K562 (cell line): Measurements from ENCODE around the gene WDR47. TPM values are rescaled to one million over a fixed set of nuclear protein-coding genes. Genes with fewer than 3 reads are reported as not detected.

Source experiments
- ATAC-seq: fragments of 200-7000 bp; cut with Tn5 transposase; 3 replicates; pipeline ENCODE4 v1.9.1; 2020; ENCODE audit warnings: moderate library complexity
- BruUV-seq: library from RNA; stranded (reverse); fragments of 400-500 nt; replicated peaks from 2 replicates; lab custom pipeline; 2021; lab: Mats Ljungman, UMichigan
- CTCF ChIA-PET: fragments of 300-600 bp; formaldehyde crosslinking; extraction: SDS; loops from one replicate; lab custom pipeline; 2021; ENCODE audit warnings: low intra/inter-chr PET ratio; lab: Yijun Ruan, JAX
- POLR2A ChIA-PET: fragments of 300-600, 350-650 bp; sonication (Branson Sonifier 250); formaldehyde crosslinking; extraction: SDS; loops from one replicate; lab custom pipeline; 2021; ENCODE audit warnings: antibody characterized with exemption, inconsistent platforms; lab: Yijun Ruan, JAX
- DNase-seq, 4 experiments: peaks; one replicate each; pipeline versions ENCODE4 v3.0.0 to v3.0.0-alpha.2; 2011 to 2018; ENCODE audit warnings: low spot score in 3 of 4, mixed read lengths in 3 of 4; ENCODE audit errors: extremely low read depth in 1 of 4
- FAIRE-seq: peaks from 2 replicates; lab custom pipeline; 2011; peaks lifted over from hg19 to GRCh38; lab: Jason Lieb, UNC
- H2AFZ ChIP-seq: 2 replicates; pipeline ENCODE4 v1.6.0; 2011; ENCODE audit warnings: low read depth, low read length, control low read depth, inconsistent platforms
- H3K27ac ChIP-seq: fragments of 200-600 bp; 3 replicates; pipeline ENCODE4 v1.8.0; 2011; ENCODE audit warnings: low read depth, mild to moderate bottlenecking, control low read depth, inconsistent platforms, low read length, moderate library complexity, mixed read lengths; ENCODE audit errors: extremely low read depth
- H3K27me3 ChIP-seq, 2 experiments: fragments of 300-600 bp in 1 of 2; 2 replicates in 1 of 2; 3 replicates in 1 of 2; pipeline versions ENCODE4 v1.6.0 to v1.8.0; 2011; ENCODE audit warnings: inconsistent platforms in 2 of 2, low read length in 2 of 2, mild to moderate bottlenecking in 1 of 2, mixed read lengths in 1 of 2, moderate library complexity in 1 of 2; ENCODE audit not compliant: control insufficient read depth in 2 of 2, insufficient read depth in 2 of 2
- H3K36me3 ChIP-seq: fragments of 300-600 bp; 3 replicates; pipeline ENCODE4 v1.8.0; 2011; ENCODE audit warnings: mild to moderate bottlenecking, low read length, inconsistent platforms; ENCODE audit not compliant: control insufficient read depth, insufficient read depth
- H3K4me1 ChIP-seq, 2 experiments: fragments of 200-600 bp in 1 of 2; replicated peaks in 1 of 2; 2 replicates in 1 of 2; 3 replicates in 1 of 2; pipeline versions ENCODE4 v1.5.1 to v1.8.0; 2011; ENCODE audit warnings: inconsistent platforms in 2 of 2, low read length in 2 of 2, mild to moderate bottlenecking in 1 of 2, mixed read lengths in 1 of 2, moderate library complexity in 1 of 2; ENCODE audit not compliant: control insufficient read depth in 2 of 2, insufficient read depth in 2 of 2
- H3K4me2 ChIP-seq: 2 replicates; pipeline ENCODE4 v1.6.1; 2011; ENCODE audit warnings: low read length, control low read depth, inconsistent platforms, mixed read lengths; ENCODE audit not compliant: insufficient read depth
- H3K4me3 ChIP-seq: fragments of 200-600 bp; sonication (generic), shearing (Covaris generic); 2 replicates; pipeline ENCODE4 v1.5.1; 2016; ENCODE audit warnings: control low read depth, inconsistent platforms
- H3K79me2 ChIP-seq: fragments of 200-600 bp; 3 replicates; pipeline ENCODE4 v1.8.0; 2011; ENCODE audit warnings: low read length, inconsistent platforms; ENCODE audit not compliant: control insufficient read depth, insufficient read depth
- H3K9ac ChIP-seq, 2 experiments: 2 replicates each; pipeline versions ENCODE4 v1.6.0 to v1.6.1; 2011; ENCODE audit warnings: low read depth in 2 of 2, low read length in 2 of 2, control low read depth in 1 of 2, inconsistent platforms in 1 of 2, mild to moderate bottlenecking in 1 of 2, mixed read lengths in 1 of 2; ENCODE audit not compliant: insufficient read depth in 1 of 2
- H3K9me1 ChIP-seq: one replicate; pipeline ENCODE4 v1.6.0; 2011; ENCODE audit warnings: inconsistent platforms, mild to moderate bottlenecking, low read length, moderate library complexity; ENCODE audit not compliant: control insufficient read depth, insufficient read depth
- H3K9me3 ChIP-seq: replicated peaks from 2 replicates; pipeline ENCODE4 v1.5.1; 2011; ENCODE audit warnings: low read depth, low read length, inconsistent platforms; ENCODE audit not compliant: control insufficient read depth, insufficient read depth
- H4K20me1 ChIP-seq: replicated peaks from 2 replicates; pipeline ENCODE4 v1.6.1; 2011; ENCODE audit warnings: low read length, inconsistent platforms, mixed read lengths; ENCODE audit not compliant: control insufficient read depth, insufficient read depth
- CHD2 ChIP-seq: IDR thresholded peaks from 2 replicates; pipeline ENCODE4 v1.6.1; 2011; ENCODE audit warnings: low read depth, low read length
- CSDE1 ChIP-seq, 2 experiments: fragments of 450-650 bp; IDR thresholded peaks; 2 replicates each; pipeline ENCODE4 v1.6.1; 2016; ENCODE audit warnings: mild to moderate bottlenecking in 1 of 2
- NR2C2 ChIP-seq, 2 experiments: fragments of 200-800 bp in 1 of 2; sonication (Bioruptor generic) in 1 of 2; sonication (generic) in 1 of 2; formaldehyde crosslinking in 1 of 2; IDR thresholded peaks; 2 replicates each; pipeline versions ENCODE4 v1.6.1 to v1.8.0; 2016 to 2022; ENCODE audit warnings: mild to moderate bottlenecking in 1 of 2, missing compliant biosample characterization in 1 of 2, missing genetic modification characterization in 1 of 2, missing genetic modification reagents in 1 of 2
- NR3C1 ChIP-seq: sonication (generic); formaldehyde crosslinking; IDR thresholded peaks from 2 replicates; pipeline ENCODE4 v1.8.1; 2022; ENCODE audit warnings: missing genetic modification reagents
- PRPF4 ChIP-seq: fragments of 200-400 bp; formaldehyde crosslinking; IDR thresholded peaks from one replicate; pipeline ENCODE4 v1.6.1; 2017; ENCODE audit warnings: low read length, low read depth, mild to moderate bottlenecking; ENCODE audit not compliant: insufficient read depth, poor library complexity, severe bottlenecking
- PTRF ChIP-seq: fragments of 450-650 bp; IDR thresholded peaks from 2 replicates; pipeline ENCODE4 v1.6.1; 2016; ENCODE audit warnings: mild to moderate bottlenecking, missing genetic modification characterization, missing compliant biosample characterization
- TEAD4 ChIP-seq, 2 experiments: sonication (generic) in 1 of 2; formaldehyde crosslinking in 1 of 2; IDR thresholded peaks; 2 replicates each; pipeline versions ENCODE4 v1.6.1 to v1.8.0; 2012 to 2022; ENCODE audit warnings: borderline replicate concordance in 1 of 2, inconsistent platforms in 1 of 2, low read length in 1 of 2, mild to moderate bottlenecking in 1 of 2, missing genetic modification reagents in 1 of 2
- USF1 ChIP-seq: sonication (generic); formaldehyde crosslinking; IDR thresholded peaks from 2 replicates; pipeline ENCODE4 v1.9.0; 2022; ENCODE audit warnings: mild to moderate bottlenecking, missing genetic modification reagents
- ZKSCAN1 ChIP-seq: fragments of 150-350 bp; IDR thresholded peaks from 2 replicates; pipeline ENCODE4 v1.6.1; 2016; ENCODE audit warnings: low read depth, low read length
- ZNF121 ChIP-seq: sonication (generic); formaldehyde crosslinking; conservative IDR thresholded peaks from 2 replicates; pipeline ENCODE4 v1.8.0; 2022; ENCODE audit warnings: missing genetic modification reagents
- WGBS: fragments of 100-300 bp; shearing (Covaris generic); methylation state at CpG from one replicate; pipeline ENCODE4 v1.1.6; 2016; ENCODE audit warnings: low coverage, mixed read lengths; ENCODE audit not compliant: insufficient coverage; ENCODE audit errors: missing lambda C conversion rate; 5-methylcytosine and 5-hydroxymethylcytosine counted together
- in situ Hi-C: fragments of 300-500 bp; cut with MboI; formaldehyde crosslinking; loops from 4 replicates; pipeline ENCODE4 v1.15.0; 2018; ENCODE audit warnings: inconsistent platforms, mixed read lengths
- intact Hi-C: fragments of 100-400 bp; cut with micrococcal nuclease; formaldehyde crosslinking; loops from 2 replicates; pipeline ENCODE4 v1.14.2; 2022
- polyA plus RNA-seq, 8 experiments: library from polyadenylated mRNA; depleted of rRNA in 4 of 8; stranded (reverse) in 5 of 8; unstranded in 3 of 8; fragments of >200 nt; fragmentation: Nextera tagmentation in 2 of 8; fragmentation: Illumina TruSeq in 1 of 8; extraction: Ambion mirVana in 2 of 8; extraction: Trizol in 1 of 8; gene quantifications; 2 replicates each; pipeline versions ENCODE4 v1.2.1 to v1.2.3, GENCODE V29; 2011 to 2014; ENCODE audit warnings: inconsistent platforms in 1 of 8, missing spikeins in 1 of 8
- total RNA-seq, 7 experiments: library from RNA; depleted of rRNA in 6 of 7; stranded (reverse); fragments of >200 nt in 6 of 7; fragmentation: Illumina TruSeq in 2 of 7; extraction: Trizol in 2 of 7; gene quantifications; 2 replicates each; pipeline versions ENCODE4 v1.2.1 to v1.2.3, GENCODE V29; 2011 to 2021; ENCODE audit warnings: low replicate concordance in 1 of 7
- TF ChIP-seq, protein P1 (sequence below): fragments of 450-650 bp; formaldehyde crosslinking; IDR thresholded peaks from 2 replicates; pipeline ENCODE4 v1.4.0; 2020; ENCODE audit warnings: mild to moderate bottlenecking, moderate library complexity

Gene WDR47
- total and polyA plus RNA-seq, 9 of the 15 experiments (the other 6 are each of a cell fraction or from before 2014, with no cell fraction given) = 1.3 to 10.1 (median 4.9) TPM

DNA sequence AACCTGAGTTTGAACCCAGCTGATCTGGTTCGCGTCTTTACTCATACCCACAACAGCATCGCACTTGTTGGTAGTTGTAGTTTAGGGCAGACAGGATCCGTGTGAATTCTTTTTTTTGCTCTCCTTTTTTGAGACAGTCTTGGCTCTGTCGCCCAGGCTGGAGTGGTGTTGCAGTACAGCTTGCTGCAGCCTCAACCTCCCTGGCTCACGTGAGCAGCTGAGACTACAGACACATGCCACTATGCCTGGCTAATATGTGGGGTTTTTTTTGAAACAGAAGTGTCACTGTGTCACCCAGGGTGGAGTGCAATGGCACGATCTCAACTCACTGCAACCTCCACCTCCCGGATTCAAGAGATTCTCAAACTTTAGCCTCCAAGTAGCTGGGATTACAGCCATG is 26.0 kb upstream of the WDR47 start:
- H3K9ac ChIP-seq = no peak overlapping the region; a peak in 1 of 4 replicates
- no peak for DNase-seq
- peaks cover 3% of the 10 kb centered on the region; the same call in 1 of the 3 replicates for H3K79me2 ChIP-seq
- 87% methylated on average over 8 of the region's 8 CpGs for WGBS
- H3K4me2 ChIP-seq = no peak overlapping the region
- H3K9me1 ChIP-seq = no peaks in the 10 kb centered on the region
- in situ Hi-C loops = no loop called here
- BruUV-seq = no TSS peak
- intact Hi-C loops = no loop called here
- ChIA-PET POLR2A (interaction anchor here (1.3 kb wide), 1 partner anchor 8 kb away, joined by 6 read pairs; the partner anchor contains the start of gene TAF13), CTCF (no interaction called here)
- no peak overlapping the region for H2AFZ ChIP-seq
- no peaks in the 10 kb centered on the region for H3K9me3 ChIP-seq
- TF ChIP-seq NR3C1 (CRISPR knock-in tag) (no peak), TEAD4 (IDR thresholded peaks at IDR 0.05; ENCODE audit: low read length) (no peak), TEAD4 (CRISPR knock-in tag; IDR thresholded peaks at IDR 0.05; ENCODE audit: borderline replicate concordance) (no peak), CSDE1 (IDR thresholded peaks at IDR 0.05) (no peak), USF1 (CRISPR knock-in tag) (no peak)
- no peak for ATAC-seq
- no peaks in the 10 kb centered on the region for H3K27me3 ChIP-seq
- H3K4me1 ChIP-seq = no peaks in the 10 kb centered on the region
- no peak overlapping the region for H3K27ac ChIP-seq
- no peaks in the 10 kb centered on the region for H4K20me1 ChIP-seq
- H3K36me3 ChIP-seq = peaks cover 63% of the 10 kb centered on the region
- FAIRE-seq = no peak
- no peak overlapping the region for H3K4me3 ChIP-seq

GRCh38 chr1:109065137-109065536 is 23.2 kb upstream of the WDR47 start:
- TF ChIP-seq ZNF121 (CRISPR knock-in tag) = peak; percentile 74
- TF ChIP-seq, protein P1, sequence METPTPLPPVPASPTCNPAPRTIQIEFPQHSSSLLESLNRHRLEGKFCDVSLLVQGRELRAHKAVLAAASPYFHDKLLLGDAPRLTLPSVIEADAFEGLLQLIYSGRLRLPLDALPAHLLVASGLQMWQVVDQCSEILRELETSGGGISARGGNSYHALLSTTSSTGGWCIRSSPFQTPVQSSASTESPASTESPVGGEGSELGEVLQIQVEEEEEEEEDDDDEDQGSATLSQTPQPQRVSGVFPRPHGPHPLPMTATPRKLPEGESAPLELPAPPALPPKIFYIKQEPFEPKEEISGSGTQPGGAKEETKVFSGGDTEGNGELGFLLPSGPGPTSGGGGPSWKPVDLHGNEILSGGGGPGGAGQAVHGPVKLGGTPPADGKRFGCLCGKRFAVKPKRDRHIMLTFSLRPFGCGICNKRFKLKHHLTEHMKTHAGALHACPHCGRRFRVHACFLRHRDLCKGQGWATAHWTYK (CRISPR knock-in tag) = no peak
- TF ChIP-seq CHD2 = no peak
- TF ChIP-seq PRPF4 = no peak
- no peak for TF ChIP-seq ZKSCAN1
- TF ChIP-seq NR2C2 (CRISPR knock-in tag; IDR thresholded peaks at IDR 0.05) = no peak
- no peak for TF ChIP-seq NR2C2 (tag; IDR thresholded peaks at IDR 0.05)
- no peak for TF ChIP-seq PTRF (tag)
- TF ChIP-seq, all 486 proteins: peak for 1
- peaks cover 59% of the 10 kb centered on the region; the same call in 2 of the 3 replicates for H3K36me3 ChIP-seq
- H3K4me3 ChIP-seq = no peak overlapping the region
- BruUV-seq = no TSS peak
- CTCF ChIA-PET = no interaction called here
- intact Hi-C loops = no loop called here
- H2AFZ ChIP-seq = no peak overlapping the region
- POLR2A ChIA-PET = no interaction called here
- no peaks in the 10 kb centered on the region for H3K4me1 ChIP-seq
- 98% methylated on average over 3 of the region's 3 CpGs for WGBS
- no peak overlapping the region for H3K27ac ChIP-seq
- H3K79me2 ChIP-seq = peaks cover 2% of the 10 kb centered on the region; the same call in 1 of the 3 replicates
- in situ Hi-C loops = no loop called here
- H3K27me3 ChIP-seq = no peaks in the 10 kb centered on the region
- no peak for ATAC-seq
- no peak overlapping the region for H3K9ac ChIP-seq
- H4K20me1 ChIP-seq = no peaks in the 10 kb centered on the region
- no peak for FAIRE-seq
- H3K9me3 ChIP-seq = no peaks in the 10 kb centered on the region
- H3K4me2 ChIP-seq = no peak overlapping the region
- H3K9me1 ChIP-seq = no peaks in the 10 kb centered on the region
- DNase-seq = no peak
